GM21367 (cell line): ENCODE data around the gene VWA5B2.

Source experiments
- ATAC-seq: cut with Tn5 transposase; IDR thresholded peaks from one replicate; pipeline ENCODE4 v1.9.1; 2021; ENCODE audit not compliant: unreplicated experiment

The VWA5B2 gene

GRCh38 chr3:184275381-184275701 is 46.0 kb downstream of the VWA5B2 start:
- ATAC-seq: no peak

DNA sequence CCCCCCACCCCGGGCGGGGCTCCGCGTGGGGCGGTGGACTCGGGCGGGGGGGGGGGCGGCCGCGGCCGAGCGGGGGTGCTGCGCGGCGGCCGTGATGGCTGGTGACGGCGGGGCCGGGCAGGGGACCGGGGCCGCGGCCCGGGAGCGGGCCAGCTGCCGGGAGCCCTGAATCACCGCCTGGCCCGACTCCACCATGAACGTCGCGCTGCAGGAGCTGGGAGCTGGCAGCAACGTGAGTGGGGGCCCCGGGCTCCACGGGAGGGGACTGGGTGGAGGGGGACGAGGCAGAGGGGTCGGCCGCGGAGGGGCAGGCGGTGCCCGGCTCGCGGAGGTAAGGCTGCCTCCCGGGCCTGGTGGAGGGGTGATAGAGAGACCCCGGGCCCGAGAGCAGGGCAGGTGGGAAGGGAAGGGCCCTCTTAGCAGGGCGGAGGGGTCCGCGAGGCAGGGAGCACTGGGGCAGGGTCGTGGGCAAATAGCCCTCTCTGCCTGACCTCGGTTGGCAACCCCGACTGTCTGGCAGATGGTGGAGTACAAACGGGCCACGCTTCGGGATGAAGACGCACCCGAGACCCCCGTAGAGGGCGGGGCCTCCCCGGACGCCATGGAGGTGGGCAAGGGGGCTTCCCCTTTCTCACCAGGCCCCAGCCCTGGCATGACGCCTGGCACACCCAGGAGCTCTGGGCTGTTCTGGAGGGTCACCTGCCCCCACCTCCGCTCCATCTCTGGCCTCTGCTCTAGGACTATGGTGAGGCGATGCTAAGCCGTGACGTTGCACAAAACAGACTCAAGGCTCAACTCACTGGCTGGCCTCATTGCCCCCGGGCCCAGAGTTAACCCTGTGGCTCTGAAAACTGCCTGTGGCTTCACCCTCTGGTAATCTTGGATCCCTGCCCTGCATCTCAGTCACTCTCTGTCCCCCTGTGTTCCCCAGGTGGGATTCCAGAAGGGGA is 46.9 kb downstream of the VWA5B2 start, which contains the start of gene ECE2:
ECE2 (plus strand) TSS at position 62 of the 950 bp plus-strand sequence; CDS start at position 194, 132 bp downstream.
- no peak for ATAC-seq

DNA sequence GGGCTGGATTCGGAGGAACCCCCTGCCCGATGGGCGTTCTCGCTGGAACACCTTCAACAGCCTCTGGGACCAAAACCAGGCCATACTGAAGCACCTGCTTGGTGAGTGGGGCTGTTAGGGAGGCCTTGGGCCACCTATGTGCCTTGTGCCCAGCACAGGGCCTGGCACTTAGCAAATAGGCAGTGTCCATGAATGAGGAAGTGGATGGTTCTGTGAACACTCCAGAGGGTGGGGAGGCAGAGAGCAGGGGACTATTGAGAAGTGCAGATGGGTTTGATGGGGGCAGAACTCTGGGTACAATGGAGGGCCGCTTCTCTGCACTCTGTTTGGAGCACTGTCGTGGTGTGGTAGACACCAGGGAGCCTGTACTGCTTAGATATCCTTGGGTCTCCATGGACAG is 48.0 kb downstream of the VWA5B2 start:
- ATAC-seq: no peak

DNA sequence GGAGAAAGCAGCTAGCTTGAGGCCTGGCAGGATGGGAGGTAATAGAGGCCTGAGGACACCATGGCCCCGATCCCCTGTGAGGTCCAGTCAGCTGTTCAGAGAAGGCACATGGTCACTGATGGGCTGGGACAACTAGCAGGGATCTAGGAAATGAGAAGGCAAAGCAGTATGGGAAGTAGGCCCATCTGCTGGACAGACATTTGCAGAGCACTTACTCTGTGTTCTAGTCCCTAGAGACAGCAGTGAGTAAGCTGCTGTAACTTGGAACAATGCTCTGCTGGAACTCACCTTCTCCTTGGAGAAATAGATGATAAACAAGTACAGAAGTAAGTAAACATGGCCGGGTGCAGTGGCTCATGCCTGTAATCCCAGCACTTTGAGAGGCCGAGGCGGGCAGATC is 53.6 kb downstream of the VWA5B2 start:
- ATAC-seq: no peak

GRCh38 chr3:184283681-184284080 is 54.3 kb downstream of the VWA5B2 start:
- ATAC-seq: no peak

- ATAC-seq: no peak
Observed at GRCh38 chr3:184284696-184285095, 55.3 kb downstream of the VWA5B2 start.

DNA sequence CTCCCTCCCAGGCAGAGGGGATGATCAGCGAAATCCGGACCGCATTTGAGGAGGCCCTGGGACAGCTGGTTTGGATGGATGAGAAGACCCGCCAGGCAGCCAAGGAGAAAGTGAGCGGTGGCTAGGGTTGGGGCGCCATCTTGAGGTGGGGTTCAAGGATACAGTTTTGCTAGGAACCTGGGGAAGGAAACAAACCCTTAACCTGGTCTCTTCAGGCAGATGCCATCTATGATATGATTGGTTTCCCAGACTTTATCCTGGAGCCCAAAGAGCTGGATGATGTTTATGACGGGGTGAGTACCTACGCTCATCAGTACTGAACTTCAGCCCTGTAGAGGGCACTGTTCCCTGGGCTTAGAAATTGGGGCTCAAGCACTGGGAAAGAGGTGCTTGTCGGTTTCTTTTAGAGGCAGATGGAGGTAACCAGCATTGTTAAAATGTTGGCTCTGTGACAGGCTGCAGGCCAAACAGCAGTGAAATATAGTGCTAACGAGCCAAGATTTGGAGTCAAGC is 60.1 kb downstream of the VWA5B2 start:
- no peak for ATAC-seq

- ATAC-seq: no peak
Observed at GRCh38 chr3:184290331-184290730, 60.9 kb downstream of the VWA5B2 start.

- ATAC-seq: no peak
Observed at GRCh38 chr3:184291044-184291737, 61.8 kb downstream of the VWA5B2 start.
